Cardiac muscle cell (in vitro differentiated cells and primary cell): ENCODE results near the gene SLC51A. TPM values are rescaled to one million over a fixed set of nuclear protein-coding genes. Genes with fewer than 3 reads are reported as not detected.
"Not testable (repeated sequence)": the region's sequence is repeated elsewhere in the genome, so short reads cannot be mapped to it uniquely, and the experiment has no call there.

Experiments
- DNase-seq, 2 donors: peaks; one replicate each; pipeline versions ENCODE4 v3.0.0 to v3.0.0-alpha.2; 2010 to 2017; ENCODE audit warnings: low read depth in 1 of 2, low spot score in 1 of 2
- H3K27ac ChIP-seq: fragments of 200-600 bp; sonication (generic); 2 replicates; pipeline ENCODE4 v1.5.1; 2016
- H3K27me3 ChIP-seq: fragments of 200-600 bp; sonication (generic); 2 replicates; pipeline ENCODE4 v1.6.0; 2016; ENCODE audit warnings: control low read depth
- H3K36me3 ChIP-seq: fragments of 200-600 bp; sonication (generic); 2 replicates; pipeline ENCODE4 v1.5.1; 2016; ENCODE audit warnings: control low read depth
- H3K4me1 ChIP-seq: fragments of 200-600 bp; sonication (generic); 2 replicates; pipeline ENCODE4 v1.8.1; 2017; ENCODE audit warnings: low read depth, mild to moderate bottlenecking, mixed run types
- H3K4me3 ChIP-seq: fragments of 200-600 bp; sonication (generic); 2 replicates; pipeline ENCODE4 v1.5.1; 2016; ENCODE audit warnings: mild to moderate bottlenecking
- H3K9me3 ChIP-seq: fragments of 200-600 bp; sonication (generic); 2 replicates; pipeline ENCODE4 v1.5.1; 2017; ENCODE audit warnings: low read depth, mild to moderate bottlenecking, control low read depth
- polyA plus RNA-seq: library from polyadenylated mRNA; unstranded; fragments of >200 nt; fragmentation: Nextera tagmentation; extraction: Ambion mirVana; gene quantifications from 2 replicates; pipeline ENCODE4 v1.2.1, GENCODE V29; 2016
- total RNA-seq: library from RNA; depleted of rRNA; stranded (reverse); fragments of >200 nt; gene quantifications from 2 replicates; pipeline ENCODE4 v1.2.3, GENCODE V29; 2016
- TF ChIP-seq, protein P1 (sequence below): IDR thresholded peaks from 2 replicates; pipeline ENCODE4 v1.5.1; 2012; ENCODE audit warnings: low read depth, mild to moderate bottlenecking, low read length

SLC51A gene
- total and polyA plus RNA-seq, 2 experiments from 2014 or later = 3.9 TPM; not detected in 1

DNA sequence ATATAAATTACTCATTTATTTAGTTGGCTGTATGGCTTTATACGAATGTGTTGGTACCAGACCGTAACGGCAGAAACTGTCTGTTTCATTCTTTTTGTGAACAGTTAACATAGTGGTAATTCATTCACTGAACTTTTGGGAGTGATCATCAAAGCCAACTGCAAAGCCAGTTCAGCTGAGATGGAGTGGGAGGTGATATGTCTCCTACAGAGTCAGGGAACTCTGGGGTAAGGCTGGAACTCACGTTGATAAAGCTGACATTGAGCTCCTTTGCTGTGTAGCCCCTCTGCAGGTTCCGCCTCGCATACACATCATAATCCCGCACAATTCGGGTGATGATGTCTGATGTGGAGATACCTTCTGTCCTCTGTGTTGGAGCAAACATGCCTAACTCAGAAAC lies 25.4 kb downstream of the SLC51A start:
- Histone ChIP-seq H3K36me3 (peaks cover 40% of the 10 kb centered on the region), H3K27me3 (no peaks in the 10 kb centered on the region), H3K27ac (no peak overlapping the region), H3K4me1 (peaks cover 15% of the 10 kb centered on the region), H3K9me3 (no peaks in the 10 kb centered on the region), H3K4me3 (no peak overlapping the region)
- TF ChIP-seq, protein P1, sequence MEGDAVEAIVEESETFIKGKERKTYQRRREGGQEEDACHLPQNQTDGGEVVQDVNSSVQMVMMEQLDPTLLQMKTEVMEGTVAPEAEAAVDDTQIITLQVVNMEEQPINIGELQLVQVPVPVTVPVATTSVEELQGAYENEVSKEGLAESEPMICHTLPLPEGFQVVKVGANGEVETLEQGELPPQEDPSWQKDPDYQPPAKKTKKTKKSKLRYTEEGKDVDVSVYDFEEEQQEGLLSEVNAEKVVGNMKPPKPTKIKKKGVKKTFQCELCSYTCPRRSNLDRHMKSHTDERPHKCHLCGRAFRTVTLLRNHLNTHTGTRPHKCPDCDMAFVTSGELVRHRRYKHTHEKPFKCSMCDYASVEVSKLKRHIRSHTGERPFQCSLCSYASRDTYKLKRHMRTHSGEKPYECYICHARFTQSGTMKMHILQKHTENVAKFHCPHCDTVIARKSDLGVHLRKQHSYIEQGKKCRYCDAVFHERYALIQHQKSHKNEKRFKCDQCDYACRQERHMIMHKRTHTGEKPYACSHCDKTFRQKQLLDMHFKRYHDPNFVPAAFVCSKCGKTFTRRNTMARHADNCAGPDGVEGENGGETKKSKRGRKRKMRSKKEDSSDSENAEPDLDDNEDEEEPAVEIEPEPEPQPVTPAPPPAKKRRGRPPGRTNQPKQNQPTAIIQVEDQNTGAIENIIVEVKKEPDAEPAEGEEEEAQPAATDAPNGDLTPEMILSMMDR = no peak
- DNase-seq = no peak

GRCh38 chr3:196244166-196244565 lies 27.8 kb downstream of the SLC51A start:
- H3K4me1 ChIP-seq, DNase-seq, H3K27ac ChIP-seq, H3K27me3 ChIP-seq, H3K9me3 ChIP-seq, H3K4me3 ChIP-seq: not testable (repeated sequence)
- H3K36me3 ChIP-seq = peaks cover 42% of the 10 kb centered on the region

- peak in 1 of 2 donors; percentile 32 for DNase-seq
- Histone ChIP-seq H3K9me3 (no peaks in the 10 kb centered on the region), H3K4me3 (no peak overlapping the region), H3K27ac (no peak overlapping the region), H3K27me3 (no peaks in the 10 kb centered on the region), H3K4me1 (no peaks in the 10 kb centered on the region), H3K36me3 (peaks cover 29% of the 10 kb centered on the region)
- TF ChIP-seq, protein P1 = no peak
These were observed 30.4 kb downstream of the SLC51A start for GRCh38 chr3:196246612-196247308.

GRCh38 chr3:196251918-196252317 lies 35.6 kb downstream of the SLC51A start:
- no peak overlapping the region for H3K4me3 ChIP-seq

DNA sequence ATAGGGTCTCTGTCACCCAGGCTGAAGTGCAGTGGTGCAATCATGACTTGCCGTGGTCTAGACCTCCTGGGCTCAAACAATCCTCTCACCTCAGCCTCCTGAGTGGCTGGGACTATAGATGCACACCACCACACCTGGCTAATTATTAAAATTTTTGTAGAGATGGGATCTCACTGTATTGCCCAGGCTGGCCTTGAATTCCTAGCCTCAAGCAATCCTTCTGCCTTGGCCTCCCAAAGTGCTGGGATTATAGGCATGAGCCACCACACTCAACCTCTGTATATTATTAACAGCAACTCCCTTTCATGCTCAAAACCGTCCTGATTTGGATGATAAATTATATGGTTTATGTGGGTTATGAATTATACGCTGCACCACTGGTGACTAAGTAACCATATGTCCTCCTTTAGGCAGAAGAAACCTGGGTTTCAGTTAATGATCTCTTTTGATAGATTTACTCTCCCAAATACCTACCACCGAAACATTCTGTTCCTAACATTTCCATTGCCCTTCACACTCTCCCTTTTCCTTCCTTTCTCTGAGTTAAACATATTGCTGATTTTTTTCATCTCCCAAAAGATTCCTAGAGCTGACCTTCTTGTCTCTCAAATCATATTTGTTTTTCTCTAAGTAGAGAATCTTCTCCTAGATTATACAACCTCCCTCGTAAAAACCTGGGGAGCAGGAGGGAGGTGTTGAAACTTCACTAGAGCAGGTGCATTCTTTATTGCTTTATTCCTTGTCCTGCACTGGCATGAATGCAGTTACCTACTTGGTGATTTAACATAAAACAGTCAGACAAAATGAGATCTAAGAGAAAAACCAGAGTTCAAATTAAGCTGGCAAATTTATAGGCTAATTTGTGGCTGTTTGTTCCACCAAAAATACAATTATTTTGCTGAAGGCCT lies 38.3 kb downstream of the SLC51A start:
- H3K27ac ChIP-seq = peak overlapping the region; percentile 56
- no peaks in the 10 kb centered on the region for H3K4me1 ChIP-seq
- no peak overlapping the region for H3K4me3 ChIP-seq
- H3K36me3 ChIP-seq = peaks cover 29% of the 10 kb centered on the region
- TF ChIP-seq, protein P1 = no peak
- DNase-seq = no peak
- no peaks in the 10 kb centered on the region for H3K9me3 ChIP-seq
- H3K27me3 ChIP-seq = no peaks in the 10 kb centered on the region

More at GRCh38 chr3:196251918-196252317, 35.6 kb downstream of the SLC51A start:
- no peaks in the 10 kb centered on the region for H3K4me1 ChIP-seq
- H3K9me3 ChIP-seq = no peaks in the 10 kb centered on the region
- DNase-seq = no peak
- no peaks in the 10 kb centered on the region for H3K27me3 ChIP-seq
- no peak overlapping the region for H3K27ac ChIP-seq
- TF ChIP-seq, protein P1 = no peak
- peaks cover 34% of the 10 kb centered on the region for H3K36me3 ChIP-seq

GRCh38 chr3:196255776-196256175 lies 39.4 kb downstream of the SLC51A start:
- DNase-seq = no peak
- Histone ChIP-seq H3K4me3 (no peak overlapping the region), H3K9me3 (no peaks in the 10 kb centered on the region), H3K27ac (peak overlapping the region; percentile 56), H3K27me3 (no peaks in the 10 kb centered on the region), H3K4me1 (no peaks in the 10 kb centered on the region), H3K36me3 (peaks cover 34% of the 10 kb centered on the region)
- TF ChIP-seq, protein P1 = no peak
